Prostate gland (tissue), 2 donors: Measurements from ENCODE around the gene SLC22A13.

Experiments
- CTCF ChIP-seq, 4 experiments: fragments of 200-600 bp in 2 of 4; fragments of 450-650 bp in 2 of 4; sonication (generic) in 2 of 4; IDR thresholded peaks; 1 replicate in 3 of 4; 2 replicates in 1 of 4; pipeline ENCODE4 v1.5.1; 2016 to 2019; ENCODE audit warnings: antibody characterized with exemption in 4 of 4, mild to moderate bottlenecking in 2 of 4, moderate library complexity in 2 of 4
- POLR2A ChIP-seq: fragments of 450-650 bp; IDR thresholded peaks from one replicate; pipeline ENCODE4 v1.6.1; 2016; ENCODE audit warnings: antibody characterized with exemption, mild to moderate bottlenecking
- POLR2AphosphoS5 ChIP-seq: sonication (generic); formaldehyde crosslinking; IDR thresholded peaks from one replicate; pipeline ENCODE4 v1.6.1; 2017; ENCODE audit warnings: antibody characterized with exemption

DNA sequence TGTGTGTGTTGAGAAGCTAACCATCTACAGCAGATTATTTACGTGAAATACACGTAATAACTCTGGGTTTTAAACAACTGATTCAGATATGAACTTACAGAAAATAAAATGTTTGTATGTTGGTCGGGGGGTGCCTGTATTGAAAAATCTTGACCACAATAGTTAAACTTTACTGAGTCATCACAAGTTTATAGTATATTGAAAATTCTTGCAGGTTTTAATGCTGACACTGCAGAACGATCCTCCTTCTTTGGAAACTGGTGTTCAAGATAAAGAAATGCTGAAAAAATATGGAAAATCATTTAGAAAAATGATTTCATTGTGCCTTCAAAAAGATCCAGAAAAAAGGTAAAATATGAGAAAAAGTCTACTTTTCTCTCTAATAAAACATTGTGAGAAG is 41.3 kb upstream of the SLC22A13 start:
- TF ChIP-seq POLR2AphosphoS5 (no peak), CTCF (IDR thresholded peaks at IDR 0.05) (no peak), POLR2A (no peak)
